Gastroesophageal sphincter (tissue), 4 donors: Measurements from ENCODE around the gene MGLL. TPM values are rescaled to one million over a fixed set of nuclear protein-coding genes. Genes with fewer than 3 reads are reported as not detected.

Source experiments
- ATAC-seq: fragments of 150-250 bp; one replicate; pipeline ENCODE4 v1.9.1; 2016; ENCODE audit warnings: mild to moderate bottlenecking, moderate library complexity
- H3K27ac ChIP-seq, 4 donors: fragments of 200-600 bp; sonication (generic) in 3 of 4; 1 replicate in 3 of 4; 2 replicates in 1 of 4; pipeline ENCODE4 v1.5.1; 2016 to 2019
- H3K27me3 ChIP-seq: fragments of 200-600 bp; sonication (generic); one replicate; pipeline ENCODE4 v1.5.1; 2019
- H3K36me3 ChIP-seq, 2 donors: fragments of 200-600 bp; sonication (generic); one replicate each; pipeline ENCODE4 v1.5.1; 2019; ENCODE audit warnings: control low read depth in 1 of 2
- H3K4me1 ChIP-seq, 3 donors: fragments of 200-600 bp; sonication (generic); 1 replicate in 2 of 3; 2 replicates in 1 of 3; pipeline ENCODE4 v1.5.1; 2016 to 2019; ENCODE audit warnings: control low read depth in 2 of 3
- H3K4me3 ChIP-seq, 2 donors: fragments of 200-600 bp; sonication (generic); one replicate each; pipeline ENCODE4 v1.5.1; 2019; ENCODE audit warnings: mild to moderate bottlenecking in 1 of 2, moderate library complexity in 1 of 2
- H3K9me3 ChIP-seq, 3 donors: fragments of 200-600 bp; sonication (generic); one replicate each; pipeline ENCODE4 v1.5.1; 2017 to 2019; ENCODE audit warnings: control low read depth in 2 of 3
- EP300 ChIP-seq: sonication (generic); formaldehyde crosslinking; IDR thresholded peaks from one replicate; pipeline ENCODE4 v1.6.1; 2017; ENCODE audit warnings: antibody characterized with exemption, mild to moderate bottlenecking
- POLR2A ChIP-seq, 2 donors: fragments of 450-650 bp; IDR thresholded peaks; one replicate each; pipeline ENCODE4 v1.6.1; 2017; ENCODE audit warnings: antibody characterized with exemption in 2 of 2, mild to moderate bottlenecking in 2 of 2, moderate library complexity in 1 of 2
- POLR2AphosphoS5 ChIP-seq: sonication (generic); formaldehyde crosslinking; IDR thresholded peaks from one replicate; pipeline ENCODE4 v1.6.1; 2017; ENCODE audit warnings: antibody characterized with exemption
- WGBS, 2 donors: methylation state at CpG; one replicate each; pipeline ENCODE4 v1.1.5; 2018; ENCODE audit warnings: low coverage in 1 of 2; 5-methylcytosine and 5-hydroxymethylcytosine counted together
- total RNA-seq, 4 donors: library from RNA; depleted of rRNA; stranded (reverse); fragments of >200 nt; gene quantifications; one replicate each; pipeline ENCODE4 v1.1.0, GENCODE V29; 2016
- TF ChIP-seq, protein P1 (sequence below), 4 experiments: fragments of 200-600 bp in 2 of 4; fragments of 450-650 bp in 2 of 4; sonication (generic) in 1 of 4; IDR thresholded peaks; one replicate each; pipeline ENCODE4 v1.5.1; 2017 to 2019; ENCODE audit warnings: antibody characterized with exemption in 4 of 4, mild to moderate bottlenecking in 2 of 4, moderate library complexity in 2 of 4

MGLL gene
- total RNA-seq, 4 donors from 2014 or later = 39.2 to 171 (median 55.8) TPM

DNA sequence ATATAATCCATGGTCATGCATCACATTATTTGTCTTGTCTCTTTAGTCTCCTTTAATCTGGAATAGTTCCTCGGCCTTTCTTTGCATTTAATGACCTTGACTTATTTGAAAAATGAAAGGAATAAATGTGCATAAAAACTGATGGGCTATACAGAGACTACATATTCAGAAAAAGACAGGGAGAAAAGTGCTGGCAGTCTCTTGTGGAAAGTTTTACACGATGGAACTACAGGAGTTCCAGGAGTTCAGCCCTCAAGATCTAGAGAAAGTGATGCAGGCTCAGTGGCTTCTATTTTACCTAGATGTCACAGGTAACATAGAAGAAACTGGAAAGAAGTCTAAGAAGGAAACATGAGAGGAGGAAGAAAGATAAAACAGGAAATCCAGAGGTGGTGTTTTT lies 157.2 kb downstream of the MGLL start:
- H3K27me3 ChIP-seq = no peaks in the 10 kb centered on the region
- TF ChIP-seq POLR2A (IDR thresholded peaks at IDR 0.05) (no peak), EP300 (no peak), POLR2AphosphoS5 (no peak)
- TF ChIP-seq, protein P1, sequence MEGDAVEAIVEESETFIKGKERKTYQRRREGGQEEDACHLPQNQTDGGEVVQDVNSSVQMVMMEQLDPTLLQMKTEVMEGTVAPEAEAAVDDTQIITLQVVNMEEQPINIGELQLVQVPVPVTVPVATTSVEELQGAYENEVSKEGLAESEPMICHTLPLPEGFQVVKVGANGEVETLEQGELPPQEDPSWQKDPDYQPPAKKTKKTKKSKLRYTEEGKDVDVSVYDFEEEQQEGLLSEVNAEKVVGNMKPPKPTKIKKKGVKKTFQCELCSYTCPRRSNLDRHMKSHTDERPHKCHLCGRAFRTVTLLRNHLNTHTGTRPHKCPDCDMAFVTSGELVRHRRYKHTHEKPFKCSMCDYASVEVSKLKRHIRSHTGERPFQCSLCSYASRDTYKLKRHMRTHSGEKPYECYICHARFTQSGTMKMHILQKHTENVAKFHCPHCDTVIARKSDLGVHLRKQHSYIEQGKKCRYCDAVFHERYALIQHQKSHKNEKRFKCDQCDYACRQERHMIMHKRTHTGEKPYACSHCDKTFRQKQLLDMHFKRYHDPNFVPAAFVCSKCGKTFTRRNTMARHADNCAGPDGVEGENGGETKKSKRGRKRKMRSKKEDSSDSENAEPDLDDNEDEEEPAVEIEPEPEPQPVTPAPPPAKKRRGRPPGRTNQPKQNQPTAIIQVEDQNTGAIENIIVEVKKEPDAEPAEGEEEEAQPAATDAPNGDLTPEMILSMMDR (IDR thresholded peaks at IDR 0.05) = no peak
- no peaks in the 10 kb centered on the region for H3K4me1 ChIP-seq
- ATAC-seq = no peak
- H3K36me3 ChIP-seq = no peaks in the 10 kb centered on the region
- no peak overlapping the region for H3K4me3 ChIP-seq
- H3K9me3 ChIP-seq = no peaks in the 10 kb centered on the region
- WGBS, 2 donors = 49 to 58% methylated on average over 2 of the region's 2 CpGs
- H3K27ac ChIP-seq = no peak overlapping the region

DNA sequence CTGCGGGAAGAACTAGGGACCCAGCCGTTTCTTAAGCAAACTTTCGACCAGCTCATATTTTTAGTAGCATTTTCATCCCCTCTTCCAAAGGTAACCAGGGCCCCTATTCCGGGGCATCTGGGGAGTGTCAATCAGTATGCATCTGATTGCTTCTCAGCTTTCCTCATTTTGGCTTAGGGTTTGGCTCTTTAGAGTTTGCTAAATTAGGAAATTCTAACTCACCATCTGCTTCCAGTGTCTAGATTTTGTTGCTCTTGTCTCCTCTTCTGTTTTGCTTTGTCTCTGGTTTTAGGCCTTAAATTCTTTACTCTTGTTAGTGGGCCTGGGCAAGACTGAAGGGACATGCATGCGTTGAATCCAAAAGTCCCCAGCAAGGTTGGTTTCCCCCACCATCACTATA lies 159.2 kb downstream of the MGLL start:
- Histone ChIP-seq H3K4me3 (no peak overlapping the region), H3K27ac (no peak overlapping the region), H3K27me3 (no peaks in the 10 kb centered on the region), H3K4me1 (no peaks in the 10 kb centered on the region), H3K36me3 (no peaks in the 10 kb centered on the region), H3K9me3 (no peaks in the 10 kb centered on the region)
- TF ChIP-seq, protein P1 (IDR thresholded peaks at IDR 0.05) = no peak
- no peak for TF ChIP-seq POLR2AphosphoS5
- TF ChIP-seq POLR2A (IDR thresholded peaks at IDR 0.05) = no peak
- no peak for TF ChIP-seq EP300
- 78 to 93% methylated on average over 4 to 5 of the region's 5 CpGs for WGBS, 2 donors
- ATAC-seq = no peak

DNA sequence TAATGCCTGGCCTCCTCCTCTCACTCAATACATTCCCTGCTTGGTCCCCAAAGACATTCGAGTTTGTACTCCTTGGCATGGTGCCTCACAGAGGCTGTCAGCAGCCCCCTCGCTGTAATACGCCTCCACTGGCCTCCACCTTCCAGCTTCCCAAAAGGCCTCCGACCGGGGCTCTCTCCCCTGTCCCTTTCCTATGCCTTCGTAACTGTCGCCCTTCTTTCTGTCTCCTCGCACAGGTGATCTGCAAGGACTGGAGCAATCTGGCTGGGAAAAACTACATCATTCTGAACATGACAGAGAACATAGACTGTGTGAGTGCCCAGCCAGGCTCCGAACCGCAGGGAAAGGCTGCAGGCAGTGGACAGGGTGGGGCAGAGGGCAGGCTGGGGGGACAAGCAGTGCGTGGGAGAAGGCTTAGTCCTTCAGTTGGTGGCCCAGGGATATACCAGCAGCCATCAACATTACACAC lies 160.3 kb downstream of the MGLL start:
- no peak for ATAC-seq
- H3K9me3 ChIP-seq = no peaks in the 10 kb centered on the region
- H3K4me3 ChIP-seq = no peak overlapping the region
- H3K4me1 ChIP-seq = no peaks in the 10 kb centered on the region
- H3K27ac ChIP-seq = no peak overlapping the region
- H3K27me3 ChIP-seq = no peaks in the 10 kb centered on the region
- TF ChIP-seq POLR2AphosphoS5 (no peak), POLR2A (IDR thresholded peaks at IDR 0.05) (no peak), EP300 (no peak)
- TF ChIP-seq, protein P1 (IDR thresholded peaks at IDR 0.05) = no peak
- WGBS, 2 donors = 77% methylated on average over 6 of the region's 11 CpGs; no CpG with 5 or more reads in 1 of the 2 donors
- H3K36me3 ChIP-seq = no peaks in the 10 kb centered on the region

DNA sequence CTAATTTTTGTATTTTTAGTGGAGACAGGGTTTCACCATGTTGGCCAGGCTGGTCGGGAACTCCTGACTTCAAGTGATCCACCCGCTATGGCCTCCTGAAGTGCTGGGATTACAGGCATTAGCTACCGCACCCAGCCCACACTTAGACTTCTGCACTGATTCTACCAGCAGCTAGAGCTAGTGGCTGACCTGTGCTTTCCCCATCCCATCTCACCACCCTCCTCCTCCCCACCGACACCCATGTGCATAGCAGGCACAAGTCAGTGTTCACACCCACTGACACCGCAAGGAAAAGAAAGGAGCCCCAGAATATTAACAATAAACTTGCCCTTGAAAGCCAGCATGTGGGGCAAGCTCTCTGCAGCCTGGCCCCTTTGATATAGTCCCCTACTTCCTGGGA lies 160.7 kb downstream of the MGLL start:
- Histone ChIP-seq H3K27ac (no peak overlapping the region), H3K36me3 (no peaks in the 10 kb centered on the region), H3K9me3 (no peaks in the 10 kb centered on the region), H3K4me1 (no peaks in the 10 kb centered on the region), H3K4me3 (no peak overlapping the region), H3K27me3 (no peaks in the 10 kb centered on the region)
- no peak for ATAC-seq
- WGBS, 2 donors = 83 to 96% methylated on average over 2 to 4 of the region's 5 CpGs
- TF ChIP-seq POLR2A (IDR thresholded peaks at IDR 0.05) (no peak), POLR2AphosphoS5 (no peak), EP300 (no peak)
- TF ChIP-seq, protein P1 (IDR thresholded peaks at IDR 0.05) = no peak

DNA sequence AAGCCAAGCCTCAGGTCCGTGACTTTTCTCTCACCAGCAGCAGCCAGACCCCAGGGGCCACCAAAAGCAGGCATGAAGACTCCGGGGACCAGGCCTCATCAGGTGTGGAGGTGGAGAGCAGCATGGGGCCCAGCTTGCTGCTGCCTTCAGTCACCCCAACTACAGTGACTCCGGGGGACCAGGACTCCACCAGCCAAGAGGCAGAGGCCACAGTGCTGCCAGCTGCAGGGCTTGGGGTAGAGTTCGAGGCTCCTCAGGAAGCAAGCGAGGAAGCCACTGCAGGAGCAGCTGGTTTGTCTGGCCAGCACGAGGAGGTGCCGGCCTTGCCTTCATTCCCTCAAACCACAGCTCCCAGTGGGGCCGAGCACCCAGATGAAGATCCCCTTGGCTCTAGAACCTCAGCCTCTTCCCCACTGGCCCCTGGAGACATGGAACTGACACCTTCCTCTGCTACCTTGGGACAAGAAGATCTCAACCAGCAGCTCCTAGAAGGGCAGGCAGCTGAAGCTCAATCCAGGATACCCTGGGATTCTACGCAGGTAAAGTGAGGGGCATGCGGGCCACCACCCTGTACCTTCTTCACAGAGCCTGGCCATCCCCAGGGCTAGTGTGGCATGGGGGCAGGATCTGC lies 161.6 kb downstream of the MGLL start:
- no peaks in the 10 kb centered on the region for H3K9me3 ChIP-seq
- peaks cover 0 to 5% (median 0%) of the 10 kb centered on the region in 3 donors for H3K4me1 ChIP-seq
- TF ChIP-seq POLR2A (IDR thresholded peaks at IDR 0.05) (no peak), EP300 (no peak), POLR2AphosphoS5 (no peak)
- TF ChIP-seq, protein P1 (IDR thresholded peaks at IDR 0.05) = no peak
- H3K4me3 ChIP-seq = no peak overlapping the region
- H3K27ac ChIP-seq = no peak overlapping the region
- ATAC-seq = no peak
- WGBS, 2 donors = 89 to 100% methylated on average over 2 to 3 of the region's 10 CpGs
- no peaks in the 10 kb centered on the region for H3K36me3 ChIP-seq
- H3K27me3 ChIP-seq = no peaks in the 10 kb centered on the region
